Measurements from ENCODE around the gene PLAGL1. TPM values are rescaled to one million over a fixed set of nuclear protein-coding genes. Genes with fewer than 3 reads are reported as not detected.

Gene PLAGL1
- total and polyA plus RNA-seq, 4 donors, result 1.3 to 6.3 (median 2.0) TPM

- no peak for TF ChIP-seq TAF1 (conservative IDR thresholded peaks at IDR 0.05)
- no peak for TF ChIP-seq EGR1 (IDR thresholded peaks at IDR 0.05; ENCODE audit: low read depth in 2 of 2)
Measured at GRCh38 chr6:144035416-144035815, 27.4 kb upstream of the PLAGL1 start (continued).

GRCh38 chr6:144033816-144034735 is 26.0 kb upstream of the PLAGL1 start:
- H3K9me3 ChIP-seq (ENCODE audit: control insufficient read depth in 4 of 4, low read length in 3 of 4), result peaks cover 0 to 4% (median 0%) of the 10 kb centered on the region in 4 donors
- no peak overlapping the region for H3K27ac ChIP-seq (ENCODE audit: low read depth in 1 of 2, low read length in 2 of 2)
- no peaks in the 10 kb centered on the region for H3K27me3 ChIP-seq (ENCODE audit: control insufficient read depth in 4 of 4, insufficient read depth in 4 of 4, low read length in 3 of 4)
- H3K4me3 ChIP-seq (ENCODE audit: low read depth in 1 of 3, low read length in 3 of 3), result no peak overlapping the region
- TF ChIP-seq ATF3 (IDR thresholded peaks at IDR 0.05), result no peak
- peak in 1 of 2 donors; percentile 17 for TF ChIP-seq HNF4A (conservative IDR thresholded peaks at IDR 0.05)
- H3K4me1 ChIP-seq (ENCODE audit: control insufficient read depth in 4 of 4, insufficient read depth in 4 of 4, low read length in 3 of 4), result peaks cover 0 to 6% (median 0%) of the 10 kb centered on the region in 4 donors
- no peak overlapping the region for H3K9ac ChIP-seq (ENCODE audit: low read depth in 1 of 2, low read length in 2 of 2)
- no peaks in the 10 kb centered on the region for H3K36me3 ChIP-seq (ENCODE audit: control insufficient read depth in 4 of 4, insufficient read depth in 3 of 4, low read depth in 1 of 4, low read length in 3 of 4)
- WGBS, result 66% methylated on average over 4 of the region's 4 CpGs
- DNase-seq (ENCODE audit: low spot score), result no peak

DNA sequence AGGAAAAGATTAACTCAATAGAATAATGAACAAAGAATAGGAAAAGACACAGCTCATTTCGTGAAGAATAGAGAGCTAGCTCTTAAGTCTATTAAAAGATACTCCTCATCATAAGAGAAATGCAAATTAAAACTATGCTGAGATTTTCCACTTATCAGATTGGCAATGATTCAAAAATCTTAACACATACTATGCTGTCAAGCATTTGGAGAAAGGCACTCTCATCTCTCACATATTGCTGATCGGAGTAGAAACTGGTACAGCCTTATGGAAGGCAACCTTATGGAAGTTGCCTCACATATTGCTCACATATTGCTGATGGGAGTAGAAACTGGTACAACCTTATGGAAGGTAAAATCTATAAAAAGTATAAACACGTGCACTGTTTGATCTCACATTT is 21.4 kb upstream of the PLAGL1 start:
- H3K27me3 ChIP-seq (ENCODE audit: control insufficient read depth in 4 of 4, insufficient read depth in 4 of 4, low read length in 3 of 4), result no peaks in the 10 kb centered on the region
- 81% methylated on average over 3 of the region's 3 CpGs for WGBS
- TF ChIP-seq CTCF (IDR thresholded peaks at IDR 0.05; ENCODE audit: low read depth, low read length, missing input control) (no peak), FOXA2 (IDR thresholded peaks at IDR 0.05) (no peak), HNF4A (conservative IDR thresholded peaks at IDR 0.05) (no peak), TAF1 (conservative IDR thresholded peaks at IDR 0.05) (no peak), EGR1 (IDR thresholded peaks at IDR 0.05; ENCODE audit: low read depth in 2 of 2) (no peak), GABPA (IDR thresholded peaks at IDR 0.05 in 1 of 2, conservative IDR thresholded peaks at IDR 0.05 in 1 of 2) (no peak)

DNA sequence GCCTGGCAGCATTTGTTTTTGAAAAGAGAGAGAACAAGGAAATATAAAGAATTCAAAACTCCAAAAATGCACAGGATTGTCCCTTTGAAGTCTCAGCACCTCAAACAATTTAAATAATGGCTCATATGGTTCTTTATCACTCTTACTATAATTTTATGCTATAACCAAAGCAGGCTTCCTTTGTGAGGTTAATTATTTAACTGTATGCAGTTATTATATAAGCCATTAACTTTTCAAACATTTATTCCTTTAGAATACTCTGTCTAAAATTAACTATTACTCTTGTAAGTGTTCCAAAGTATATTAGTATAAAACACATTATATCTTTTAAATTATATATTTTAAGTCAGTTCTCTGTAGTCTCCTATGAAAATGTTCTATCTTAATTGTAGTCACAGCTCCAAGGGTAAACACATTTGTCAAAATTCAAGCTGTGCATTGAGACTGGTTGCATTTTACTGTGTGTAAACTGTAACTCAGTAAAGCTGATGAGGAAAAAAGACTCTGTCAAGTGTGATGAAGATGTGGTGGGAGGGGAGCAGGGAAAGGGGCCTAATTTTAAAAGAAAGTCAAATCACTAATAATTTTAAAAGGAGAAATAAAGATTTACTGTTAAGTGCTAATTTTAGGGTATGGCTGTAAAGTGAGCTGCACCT is 20.0 kb upstream of the PLAGL1 start:
- no peak overlapping the region for H3K9ac ChIP-seq (ENCODE audit: low read depth in 1 of 2, low read length in 2 of 2)

More for the DNA sequence above, 21.4 kb upstream of the PLAGL1 start:
- Histone ChIP-seq H3K27ac (ENCODE audit: low read depth in 1 of 2, low read length in 2 of 2) (no peak overlapping the region), H3K4me1 (ENCODE audit: control insufficient read depth in 4 of 4, insufficient read depth in 4 of 4, low read length in 3 of 4) (no peaks in the 10 kb centered on the region), H3K9me3 (ENCODE audit: control insufficient read depth in 4 of 4, low read length in 3 of 4) (peaks cover 0 to 4% (median 0%) of the 10 kb centered on the region in 4 donors), H3K9ac (ENCODE audit: low read depth in 1 of 2, low read length in 2 of 2) (no peak overlapping the region), H3K36me3 (ENCODE audit: control insufficient read depth in 4 of 4, insufficient read depth in 3 of 4, low read depth in 1 of 4, low read length in 3 of 4) (no peaks in the 10 kb centered on the region), H3K4me3 (ENCODE audit: low read depth in 1 of 3, low read length in 3 of 3) (no peak overlapping the region)
- DNase-seq (ENCODE audit: low spot score), result no peak

More for the DNA sequence above, 20.0 kb upstream of the PLAGL1 start:
- Histone ChIP-seq H3K9me3 (ENCODE audit: control insufficient read depth in 4 of 4, low read length in 3 of 4) (peaks cover 0 to 1% (median 0%) of the 10 kb centered on the region in 4 donors), H3K4me1 (ENCODE audit: control insufficient read depth in 4 of 4, insufficient read depth in 4 of 4, low read length in 3 of 4) (no peaks in the 10 kb centered on the region), H3K4me3 (ENCODE audit: low read depth in 1 of 3, low read length in 3 of 3) (no peak overlapping the region), H3K27ac (ENCODE audit: low read depth in 1 of 2, low read length in 2 of 2) (no peak overlapping the region), H3K36me3 (ENCODE audit: control insufficient read depth in 4 of 4, insufficient read depth in 3 of 4, low read depth in 1 of 4, low read length in 3 of 4) (no peaks in the 10 kb centered on the region), H3K27me3 (ENCODE audit: control insufficient read depth in 4 of 4, insufficient read depth in 4 of 4, low read length in 3 of 4) (no peaks in the 10 kb centered on the region)
- DNase-seq (ENCODE audit: low spot score), result no peak
- TF ChIP-seq, protein P1, sequence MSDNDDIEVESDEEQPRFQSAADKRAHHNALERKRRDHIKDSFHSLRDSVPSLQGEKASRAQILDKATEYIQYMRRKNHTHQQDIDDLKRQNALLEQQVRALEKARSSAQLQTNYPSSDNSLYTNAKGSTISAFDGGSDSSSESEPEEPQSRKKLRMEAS (IDR thresholded peaks at IDR 0.05), result no peak
- no peak for TF ChIP-seq ZBTB33 (IDR thresholded peaks at IDR 0.05)
- TF ChIP-seq RXRA (IDR thresholded peaks at IDR 0.05), result no peak
- no peak for TF ChIP-seq RAD21 (IDR thresholded peaks at IDR 0.05)
- no peak for TF ChIP-seq GABPA (IDR thresholded peaks at IDR 0.05 in 1 of 2, conservative IDR thresholded peaks at IDR 0.05 in 1 of 2)
- TF ChIP-seq ATF3 (IDR thresholded peaks at IDR 0.05), result no peak
- TF ChIP-seq, protein P2, sequence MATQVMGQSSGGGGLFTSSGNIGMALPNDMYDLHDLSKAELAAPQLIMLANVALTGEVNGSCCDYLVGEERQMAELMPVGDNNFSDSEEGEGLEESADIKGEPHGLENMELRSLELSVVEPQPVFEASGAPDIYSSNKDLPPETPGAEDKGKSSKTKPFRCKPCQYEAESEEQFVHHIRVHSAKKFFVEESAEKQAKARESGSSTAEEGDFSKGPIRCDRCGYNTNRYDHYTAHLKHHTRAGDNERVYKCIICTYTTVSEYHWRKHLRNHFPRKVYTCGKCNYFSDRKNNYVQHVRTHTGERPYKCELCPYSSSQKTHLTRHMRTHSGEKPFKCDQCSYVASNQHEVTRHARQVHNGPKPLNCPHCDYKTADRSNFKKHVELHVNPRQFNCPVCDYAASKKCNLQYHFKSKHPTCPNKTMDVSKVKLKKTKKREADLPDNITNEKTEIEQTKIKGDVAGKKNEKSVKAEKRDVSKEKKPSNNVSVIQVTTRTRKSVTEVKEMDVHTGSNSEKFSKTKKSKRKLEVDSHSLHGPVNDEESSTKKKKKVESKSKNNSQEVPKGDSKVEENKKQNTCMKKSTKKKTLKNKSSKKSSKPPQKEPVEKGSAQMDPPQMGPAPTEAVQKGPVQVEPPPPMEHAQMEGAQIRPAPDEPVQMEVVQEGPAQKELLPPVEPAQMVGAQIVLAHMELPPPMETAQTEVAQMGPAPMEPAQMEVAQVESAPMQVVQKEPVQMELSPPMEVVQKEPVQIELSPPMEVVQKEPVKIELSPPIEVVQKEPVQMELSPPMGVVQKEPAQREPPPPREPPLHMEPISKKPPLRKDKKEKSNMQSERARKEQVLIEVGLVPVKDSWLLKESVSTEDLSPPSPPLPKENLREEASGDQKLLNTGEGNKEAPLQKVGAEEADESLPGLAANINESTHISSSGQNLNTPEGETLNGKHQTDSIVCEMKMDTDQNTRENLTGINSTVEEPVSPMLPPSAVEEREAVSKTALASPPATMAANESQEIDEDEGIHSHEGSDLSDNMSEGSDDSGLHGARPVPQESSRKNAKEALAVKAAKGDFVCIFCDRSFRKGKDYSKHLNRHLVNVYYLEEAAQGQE (IDR thresholded peaks at IDR 0.05), result no peak
- TF ChIP-seq FOXA2 (IDR thresholded peaks at IDR 0.05), result no peak
- TF ChIP-seq TAF1 (conservative IDR thresholded peaks at IDR 0.05), result no peak
- TF ChIP-seq YY1 (IDR thresholded peaks at IDR 0.05), result no peak
- TF ChIP-seq FOXA1 (IDR thresholded peaks at IDR 0.05), result no peak
